Naive thymus-derived CD4-positive, alpha-beta T cell (primary cell): Measurements from ENCODE around the gene NNAT. TPM values are rescaled to one million over a fixed set of nuclear protein-coding genes. Genes with fewer than 3 reads are reported as not detected.

ENCODE experiments used
- ATAC-seq: fragments of 150-1000 bp; cut with Tn5 transposase; 2 replicates; pipeline ENCODE4 v1.10.0; 2021; ENCODE audit warnings: mild to moderate bottlenecking, moderate library complexity
- CTCF ChIA-PET: fragments of 350-600 bp; sonication (Branson Sonifier 250); formaldehyde crosslinking; loops from one replicate; lab custom pipeline; 2021; ENCODE audit warnings: antibody characterized with exemption; lab: Charles Lee
- POLR2A ChIA-PET: fragments of 350-600 bp; sonication (Branson Sonifier 250); formaldehyde crosslinking; loops from one replicate; lab custom pipeline; 2021; ENCODE audit warnings: antibody characterized with exemption, inconsistent platforms; lab: Charles Lee
- DNase-seq, 9 donors: peaks; one replicate each; pipeline versions ENCODE4 v3.0.0 to v3.0.0-alpha.2; 2020 to 2022; ENCODE audit warnings: mixed read lengths in 1 of 9
- H3K27ac ChIP-seq: one replicate; pipeline ENCODE4 v1.7.0; 2013; ENCODE audit warnings: mild to moderate bottlenecking, low read depth, low read length, moderate library complexity
- H3K27me3 ChIP-seq, 2 donors: one replicate each; pipeline ENCODE4 v1.7.0; 2013; ENCODE audit warnings: low read length in 2 of 2, mild to moderate bottlenecking in 2 of 2, moderate library complexity in 2 of 2; ENCODE audit not compliant: control insufficient read depth in 2 of 2, insufficient read depth in 2 of 2
- H3K36me3 ChIP-seq, 3 experiments: 1 replicate in 2 of 3; 2 replicates in 1 of 3; pipeline ENCODE4 v1.7.0; 2013; ENCODE audit warnings: low read length in 3 of 3, mild to moderate bottlenecking in 3 of 3, moderate library complexity in 1 of 3; ENCODE audit not compliant: insufficient read depth in 3 of 3, control insufficient read depth in 2 of 3
- H3K4me1 ChIP-seq, 2 donors: one replicate each; pipeline ENCODE4 v1.7.0; 2013; ENCODE audit warnings: low read length in 2 of 2, mild to moderate bottlenecking in 2 of 2, moderate library complexity in 1 of 2; ENCODE audit not compliant: control insufficient read depth in 2 of 2, insufficient read depth in 2 of 2
- H3K4me3 ChIP-seq: 2 replicates; pipeline ENCODE4 v1.7.0; 2013; ENCODE audit warnings: mild to moderate bottlenecking, low read length
- H3K9me3 ChIP-seq, 3 experiments: 1 replicate in 2 of 3; 2 replicates in 1 of 3; pipeline ENCODE4 v1.7.0; 2013; ENCODE audit warnings: low read length in 3 of 3; ENCODE audit not compliant: control insufficient read depth in 2 of 3
- H3K27ac Mint-ChIP-seq, 9 donors: one replicate each; pipeline ENCODE4 v1.8.0; 2020 to 2022; ENCODE audit warnings: mixed read lengths in 9 of 9, mild to moderate bottlenecking in 8 of 9, moderate library complexity in 5 of 9, inconsistent platforms in 2 of 9
- H3K27me3 Mint-ChIP-seq, 5 donors: one replicate each; pipeline ENCODE4 v1.8.0; 2021 to 2022; ENCODE audit warnings: mixed read lengths in 5 of 5, mild to moderate bottlenecking in 1 of 5
- H3K36me3 Mint-ChIP-seq, 5 donors: one replicate each; pipeline ENCODE4 v1.8.0; 2020 to 2022; ENCODE audit warnings: mixed read lengths in 5 of 5, mild to moderate bottlenecking in 3 of 5, inconsistent platforms in 1 of 5
- H3K4me1 Mint-ChIP-seq, 7 donors: one replicate each; pipeline ENCODE4 v1.8.0; 2020 to 2022; ENCODE audit warnings: mixed read lengths in 7 of 7, mild to moderate bottlenecking in 3 of 7, inconsistent platforms in 1 of 7
- H3K4me3 Mint-ChIP-seq, 10 donors: one replicate each; pipeline ENCODE4 v1.8.0; 2020 to 2022; ENCODE audit warnings: mild to moderate bottlenecking in 10 of 10, mixed read lengths in 10 of 10, moderate library complexity in 6 of 10, inconsistent platforms in 2 of 10
- H3K9me3 Mint-ChIP-seq, 11 donors: one replicate each; pipeline ENCODE4 v1.8.0; 2020 to 2022; ENCODE audit warnings: mixed read lengths in 11 of 11, mild to moderate bottlenecking in 4 of 11, inconsistent platforms in 1 of 11, moderate library complexity in 1 of 11
- intact Hi-C, 2 donors: fragments of 100-400 bp; cut with micrococcal nuclease; formaldehyde crosslinking; loops; one replicate each; pipeline ENCODE4 v1.15.1; 2023
- polyA plus RNA-seq, 2 donors: library from polyadenylated mRNA; unstranded; fragments of 300-500 nt; fragmentation: Illumina TruSeq; gene quantifications; one replicate each; pipeline ENCODE4 v1.2.3, GENCODE V29; 2021
- total RNA-seq, 6 experiments: library from RNA in 5 of 6; stranded (reverse) in 5 of 6; gene quantifications; 1 replicate in 5 of 6; 2 replicates in 1 of 6; pipeline ENCODE4 v1.2.3 and lab custom pipeline; 2021 to 2026

NNAT gene
- total and polyA plus RNA-seq, 7 experiments from 2014 or later: not detected

GRCh38 chr20:37477041-37477440 is 44.0 kb upstream of the NNAT start:
- no peak overlapping the region for H3K4me3 ChIP-seq
- H3K9me3 Mint-ChIP-seq: peaks cover 0 to 10% (median 3%) of the 10 kb centered on the region in 11 donors
- no peak overlapping the region for H3K4me3 Mint-ChIP-seq
- CTCF ChIA-PET: no interaction called here
- intact Hi-C loops: no loop called here
- ATAC-seq (no peak), DNase-seq (no peak)
- peaks cover 0 to 10% (median 4%) of the 10 kb centered on the region in 5 donors for H3K36me3 Mint-ChIP-seq
- POLR2A ChIA-PET: no interaction called here
- H3K9me3 ChIP-seq: no peaks in the 10 kb centered on the region
- peaks cover 0 to 12% (median 0%) of the 10 kb centered on the region in 7 donors for H3K4me1 Mint-ChIP-seq
- peaks cover 7 to 27% (median 17%) of the 10 kb centered on the region in 5 donors for H3K27me3 Mint-ChIP-seq
- H3K36me3 ChIP-seq: no peaks in the 10 kb centered on the region
- H3K27ac ChIP-seq: no peak overlapping the region
- H3K27me3 ChIP-seq: peaks cover 0 to 3% of the 10 kb centered on the region in 2 donors
- no peaks in the 10 kb centered on the region for H3K4me1 ChIP-seq
- H3K27ac Mint-ChIP-seq: no peak overlapping the region

- Histone ChIP-seq H3K27ac (no peak overlapping the region), H3K4me1 (no peaks in the 10 kb centered on the region), H3K4me3 (no peak overlapping the region), H3K9me3 (no peaks in the 10 kb centered on the region), H3K36me3 (no peaks in the 10 kb centered on the region), H3K27me3 (peaks cover 0 to 5% of the 10 kb centered on the region in 2 donors)
- CTCF ChIA-PET: no interaction called here
- Mint-ChIP-seq H3K4me3 (no peak overlapping the region), H3K27ac (no peak overlapping the region), H3K27me3 (peaks cover 7 to 27% (median 18%) of the 10 kb centered on the region in 5 donors), H3K4me1 (peaks cover 0 to 12% (median 0%) of the 10 kb centered on the region in 7 donors), H3K9me3 (peaks cover 0 to 15% (median 3%) of the 10 kb centered on the region in 11 donors), H3K36me3 (peaks cover 0 to 10% (median 4%) of the 10 kb centered on the region in 5 donors)
- DNase-seq: no peak
- no peak for ATAC-seq
- POLR2A ChIA-PET: no interaction called here
- intact Hi-C loops: no loop called here
Measured at GRCh38 chr20:37479266-37479665, 41.8 kb upstream of the NNAT start.

- Mint-ChIP-seq H3K9me3 (peaks cover 0 to 15% (median 3%) of the 10 kb centered on the region in 11 donors), H3K36me3 (peaks cover 0 to 10% (median 4%) of the 10 kb centered on the region in 5 donors), H3K4me3 (no peak overlapping the region), H3K27ac (no peak overlapping the region), H3K27me3 (peaks cover 7 to 27% (median 22%) of the 10 kb centered on the region in 5 donors), H3K4me1 (peaks cover 0 to 12% (median 0%) of the 10 kb centered on the region in 7 donors)
- Histone ChIP-seq H3K27ac (no peak overlapping the region), H3K4me3 (no peak overlapping the region), H3K4me1 (no peaks in the 10 kb centered on the region), H3K36me3 (no peaks in the 10 kb centered on the region), H3K27me3 (peaks cover 0 to 5% of the 10 kb centered on the region in 2 donors), H3K9me3 (no peaks in the 10 kb centered on the region)
- ATAC-seq (no peak), DNase-seq (no peak)
- POLR2A ChIA-PET: no interaction called here
- CTCF ChIA-PET: interaction anchor here (0.5 to 0.7 kb wide), 2 partner anchors 182 to 397 kb away, joined by 4 read pairs; no protein-coding TSS in a partner anchor
- intact Hi-C loops: no loop called here
Measured at GRCh38 chr20:37479925-37480691, 40.9 kb upstream of the NNAT start.

DNA sequence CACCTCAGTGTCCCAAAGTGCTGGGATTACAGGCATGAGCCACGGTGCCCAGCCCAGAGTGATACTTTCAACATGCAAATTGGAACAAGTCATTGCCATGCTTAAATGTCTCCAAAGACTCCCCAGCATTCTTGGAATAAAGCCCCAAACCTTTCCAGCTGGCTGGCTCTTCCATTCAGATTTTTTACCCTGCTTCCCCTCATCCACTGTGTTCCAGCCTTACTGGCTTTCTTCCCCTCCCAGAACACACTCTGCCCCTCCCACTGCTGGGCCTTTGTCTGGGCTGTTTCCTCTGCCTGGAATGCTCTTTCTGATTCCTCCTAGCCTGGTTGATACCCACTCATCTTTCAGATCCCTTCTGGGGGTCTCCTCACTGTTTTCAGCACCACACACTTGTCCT is 40.1 kb upstream of the NNAT start:
- POLR2A ChIA-PET: no interaction called here

DNA sequence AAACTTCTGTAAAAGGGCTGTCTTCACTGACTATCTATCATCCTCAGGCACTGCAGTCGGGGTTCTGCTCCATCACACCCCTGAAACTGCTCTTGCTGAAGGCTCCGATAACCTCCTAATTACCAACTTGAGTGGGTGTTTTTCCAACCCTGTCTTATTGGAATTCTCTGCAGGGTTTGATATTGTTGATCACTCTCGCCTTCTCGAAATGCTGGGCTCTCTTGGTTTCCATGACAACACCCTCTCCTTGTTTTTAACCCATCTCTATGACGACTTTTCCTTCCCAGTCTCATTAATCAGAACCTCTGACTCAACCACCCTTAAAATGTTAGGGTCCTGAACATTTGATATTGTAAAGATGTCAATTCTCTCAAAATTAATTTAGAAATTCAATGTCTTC is 39.4 kb upstream of the NNAT start:
- no peak for ATAC-seq

More for the DNA sequence above, 40.1 kb upstream of the NNAT start:
- Mint-ChIP-seq H3K27ac (no peak overlapping the region), H3K9me3 (peaks cover 0 to 12% (median 3%) of the 10 kb centered on the region in 11 donors), H3K4me3 (no peak overlapping the region), H3K36me3 (peaks cover 0 to 10% (median 4%) of the 10 kb centered on the region in 5 donors), H3K27me3 (peaks cover 7 to 35% (median 24%) of the 10 kb centered on the region in 5 donors), H3K4me1 (peaks cover 0 to 18% (median 0%) of the 10 kb centered on the region in 7 donors)
- Histone ChIP-seq H3K4me3 (no peak overlapping the region), H3K4me1 (no peaks in the 10 kb centered on the region), H3K36me3 (no peaks in the 10 kb centered on the region), H3K9me3 (no peaks in the 10 kb centered on the region), H3K27ac (no peak overlapping the region), H3K27me3 (peaks cover 0 to 5% of the 10 kb centered on the region in 2 donors)
- intact Hi-C loops: no loop called here
- DNase-seq (no peak), ATAC-seq (no peak)
- CTCF ChIA-PET: interaction anchor here (0.7 kb wide), 1 partner anchor 396 kb away, joined by 4 read pairs; no protein-coding TSS in a partner anchor

DNA sequence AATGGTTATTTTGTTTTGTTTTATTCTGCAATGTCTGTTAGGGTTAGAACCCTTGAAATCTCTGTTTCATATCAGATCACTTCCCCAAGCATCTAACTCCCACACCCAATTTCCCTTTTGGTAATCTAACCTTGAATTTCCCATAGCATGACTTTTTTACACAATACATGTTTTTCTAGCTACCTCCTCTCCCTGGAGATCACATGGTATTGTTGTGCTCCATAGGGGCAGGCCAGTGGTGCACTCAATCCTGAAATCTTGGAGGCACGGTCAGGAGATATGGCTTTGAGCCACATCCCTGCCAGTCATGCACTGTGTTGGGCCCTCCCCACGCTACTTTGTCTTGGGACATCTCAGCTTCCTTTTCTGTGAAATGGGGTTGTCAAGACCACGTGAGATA is 36.7 kb upstream of the NNAT start:
- ChIA-PET CTCF (no interaction called here), POLR2A (no interaction called here)
- no peak overlapping the region for H3K4me3 Mint-ChIP-seq
- peaks cover 0 to 5% (median 4%) of the 10 kb centered on the region in 5 donors for H3K36me3 Mint-ChIP-seq
- H3K9me3 ChIP-seq: no peaks in the 10 kb centered on the region
- intact Hi-C loops: no loop called here
- ATAC-seq (no peak), DNase-seq (no peak)
- peaks cover 0 to 18% (median 0%) of the 10 kb centered on the region in 7 donors for H3K4me1 Mint-ChIP-seq
- no peaks in the 10 kb centered on the region for H3K4me1 ChIP-seq
- no peak overlapping the region for H3K27ac ChIP-seq
- H3K36me3 ChIP-seq: no peaks in the 10 kb centered on the region
- H3K27ac Mint-ChIP-seq: no peak overlapping the region
- H3K9me3 Mint-ChIP-seq: peaks cover 0 to 11% (median 2%) of the 10 kb centered on the region in 11 donors
- no peak overlapping the region for H3K4me3 ChIP-seq
- H3K27me3 Mint-ChIP-seq: peaks cover 7 to 30% (median 22%) of the 10 kb centered on the region in 5 donors
- peaks cover 0 to 5% of the 10 kb centered on the region in 2 donors for H3K27me3 ChIP-seq

More for the DNA sequence above, 39.4 kb upstream of the NNAT start:
- Histone ChIP-seq H3K4me1 (no peaks in the 10 kb centered on the region), H3K9me3 (no peaks in the 10 kb centered on the region), H3K36me3 (no peaks in the 10 kb centered on the region), H3K27ac (no peak overlapping the region), H3K27me3 (peaks cover 0 to 5% of the 10 kb centered on the region in 2 donors), H3K4me3 (no peak overlapping the region)
- Mint-ChIP-seq H3K27ac (no peak overlapping the region), H3K27me3 (peaks cover 7 to 35% (median 22%) of the 10 kb centered on the region in 5 donors), H3K4me3 (no peak overlapping the region), H3K9me3 (peaks cover 0 to 11% (median 2%) of the 10 kb centered on the region in 11 donors), H3K36me3 (peaks cover 0 to 10% (median 4%) of the 10 kb centered on the region in 5 donors), H3K4me1 (peaks cover 0 to 18% (median 0%) of the 10 kb centered on the region in 7 donors)
- ChIA-PET POLR2A (no interaction called here), CTCF (no interaction called here)
- intact Hi-C loops: no loop called here
- no peak for DNase-seq
